K562 (cell line): Measurements from ENCODE around the gene CLIC1. TPM values are rescaled to one million over a fixed set of nuclear protein-coding genes. Genes with fewer than 3 reads are reported as not detected.

Experiments
- ARID3A ChIP-seq: IDR thresholded peaks from 2 replicates; pipeline ENCODE4 v1.6.1; 2012; ENCODE audit warnings: low read depth, low read length, improper control_type of control experiment, borderline replicate concordance
- CEBPB ChIP-seq: fragments of 450-650 bp; IDR thresholded peaks from 2 replicates; pipeline ENCODE4 v1.6.1; 2016; ENCODE audit warnings: missing genetic modification characterization, missing compliant biosample characterization
- CHD2 ChIP-seq: IDR thresholded peaks from 2 replicates; pipeline ENCODE4 v1.6.1; 2011; ENCODE audit warnings: low read depth, low read length
- CREB5 ChIP-seq: fragments of 250-450 bp; sonication (Bioruptor Pico); IDR thresholded peaks from 2 replicates; pipeline ENCODE4 v1.5.0; 2020; ENCODE audit warnings: mild to moderate bottlenecking
- FOSL1 ChIP-seq: fragments of 200-800 bp; sonication (Bioruptor generic); conservative IDR thresholded peaks from 2 replicates; pipeline ENCODE4 v1.6.1; 2016; ENCODE audit warnings: missing genetic modification characterization, missing compliant biosample characterization
- GABPB1 ChIP-seq: sonication (generic); formaldehyde crosslinking; IDR thresholded peaks from 2 replicates; pipeline ENCODE4 v1.8.0; 2022; ENCODE audit warnings: mild to moderate bottlenecking, missing genetic modification reagents
- HINFP ChIP-seq: fragments of 450-650 bp; conservative IDR thresholded peaks from 2 replicates; pipeline ENCODE4 v1.6.1; 2016; ENCODE audit warnings: missing genetic modification characterization, low read depth, mild to moderate bottlenecking, control low read depth, missing compliant biosample characterization
- HMBOX1 ChIP-seq: sonication (generic); IDR thresholded peaks from 2 replicates; pipeline ENCODE4 v1.6.1; 2016
- KAT7 ChIP-seq: sonication (generic); formaldehyde crosslinking; IDR thresholded peaks from 2 replicates; pipeline ENCODE4 v1.8.0; 2022; ENCODE audit warnings: missing genetic modification reagents, mild to moderate bottlenecking, borderline replicate concordance
- LARP7 ChIP-seq: fragments of 450-650 bp; IDR thresholded peaks from 2 replicates; pipeline ENCODE4 v1.6.1; 2016
- NFRKB ChIP-seq: fragments of 450-650 bp; IDR thresholded peaks from 2 replicates; pipeline ENCODE4 v1.6.1; 2016; ENCODE audit warnings: low read depth
- POLR2AphosphoS2 ChIP-seq: IDR thresholded peaks from 2 replicates; pipeline ENCODE4 v1.6.1; 2012; ENCODE audit warnings: low read length, improper control_type of control experiment
- POLR2G ChIP-seq: fragments of 200-400 bp; formaldehyde crosslinking; IDR thresholded peaks from 2 replicates; pipeline ENCODE4 v1.6.1; 2017; ENCODE audit warnings: low read depth, mild to moderate bottlenecking, antibody characterized with exemption, low read length, moderate library complexity
- POU5F1 ChIP-seq: fragments of 150-350 bp; IDR thresholded peaks from 2 replicates; pipeline ENCODE4 v1.6.1; 2014; ENCODE audit warnings: borderline replicate concordance, low read length, low read depth, mild to moderate bottlenecking; ENCODE audit not compliant: partially characterized antibody
- PTTG1 ChIP-seq: fragments of 450-650 bp; IDR thresholded peaks from 2 replicates; pipeline ENCODE4 v1.6.1; 2016; ENCODE audit warnings: low read depth, mild to moderate bottlenecking, missing genetic modification characterization, missing compliant biosample characterization
- ZBTB1 ChIP-seq: sonication (generic); formaldehyde crosslinking; IDR thresholded peaks from 2 replicates; pipeline ENCODE4 v1.8.1; 2023; ENCODE audit warnings: missing genetic modification reagents, low read depth, mild to moderate bottlenecking, borderline replicate concordance
- ZBTB33 ChIP-seq: sonication (generic); formaldehyde crosslinking; IDR thresholded peaks from 2 replicates; pipeline ENCODE4 v1.8.1; 2023; ENCODE audit warnings: mild to moderate bottlenecking, missing genetic modification reagents
- ZNF324 ChIP-seq: fragments of 250-450 bp; sonication (Bioruptor Pico); IDR thresholded peaks from 2 replicates; pipeline ENCODE4 v1.4.0; 2020; ENCODE audit warnings: mild to moderate bottlenecking
- polyA plus RNA-seq, 8 experiments: library from polyadenylated mRNA; depleted of rRNA in 4 of 8; stranded (reverse) in 5 of 8; unstranded in 3 of 8; fragments of >200 nt; fragmentation: Nextera tagmentation in 2 of 8; fragmentation: Illumina TruSeq in 1 of 8; extraction: Ambion mirVana in 2 of 8; extraction: Trizol in 1 of 8; gene quantifications; 2 replicates each; pipeline versions ENCODE4 v1.2.1 to v1.2.3, GENCODE V29; 2011 to 2014; ENCODE audit warnings: inconsistent platforms in 1 of 8, missing spikeins in 1 of 8
- total RNA-seq, 7 experiments: library from RNA; depleted of rRNA in 6 of 7; stranded (reverse); fragments of >200 nt in 6 of 7; fragmentation: Illumina TruSeq in 2 of 7; extraction: Trizol in 2 of 7; gene quantifications; 2 replicates each; pipeline versions ENCODE4 v1.2.1 to v1.2.3, GENCODE V29; 2011 to 2021; ENCODE audit warnings: low replicate concordance in 1 of 7

The CLIC1 gene
- total and polyA plus RNA-seq, 9 of the 15 experiments (the other 6 are each of a cell fraction or from before 2014, with no cell fraction given): 1,267 to 2,419 (median 1,808) TPM

- TF ChIP-seq PTTG1 (tag) (no peak), CREB5 (CRISPR knock-in tag) (no peak), POU5F1 (no peak), GABPB1 (0 out of 2 replicates have a peak, but pooled peaks have one; percentile 35), ZBTB1 (CRISPR knock-in tag) (0 out of 2 replicates have a peak, but pooled peaks have one; percentile 13), ARID3A (no peak), CHD2 (no peak), NFRKB (no peak), FOSL1 (tag) (no peak), POLR2G (peak; percentile 56), HINFP (tag) (no peak), LARP7 (no peak), POLR2AphosphoS2 (no peak), ZBTB33 (peak; percentile 75), KAT7 (CRISPR knock-in tag) (no peak), CEBPB (tag) (no peak), HMBOX1 (no peak), ZNF324 (CRISPR knock-in tag) (no peak)
- TF ChIP-seq, all 486 proteins: peak for 6
These were observed 43.6 kb upstream of the CLIC1 start (continued) for GRCh38 chr6:31779908-31780307.
